NCI-H1105 (cell line): ENCODE results near the gene SHMT2.

ENCODE experiments used
- DNase-seq: peaks from one replicate; lab custom pipeline; 2025; lab: John Stamatoyannopoulos, UW

The SHMT2 gene

DNA sequence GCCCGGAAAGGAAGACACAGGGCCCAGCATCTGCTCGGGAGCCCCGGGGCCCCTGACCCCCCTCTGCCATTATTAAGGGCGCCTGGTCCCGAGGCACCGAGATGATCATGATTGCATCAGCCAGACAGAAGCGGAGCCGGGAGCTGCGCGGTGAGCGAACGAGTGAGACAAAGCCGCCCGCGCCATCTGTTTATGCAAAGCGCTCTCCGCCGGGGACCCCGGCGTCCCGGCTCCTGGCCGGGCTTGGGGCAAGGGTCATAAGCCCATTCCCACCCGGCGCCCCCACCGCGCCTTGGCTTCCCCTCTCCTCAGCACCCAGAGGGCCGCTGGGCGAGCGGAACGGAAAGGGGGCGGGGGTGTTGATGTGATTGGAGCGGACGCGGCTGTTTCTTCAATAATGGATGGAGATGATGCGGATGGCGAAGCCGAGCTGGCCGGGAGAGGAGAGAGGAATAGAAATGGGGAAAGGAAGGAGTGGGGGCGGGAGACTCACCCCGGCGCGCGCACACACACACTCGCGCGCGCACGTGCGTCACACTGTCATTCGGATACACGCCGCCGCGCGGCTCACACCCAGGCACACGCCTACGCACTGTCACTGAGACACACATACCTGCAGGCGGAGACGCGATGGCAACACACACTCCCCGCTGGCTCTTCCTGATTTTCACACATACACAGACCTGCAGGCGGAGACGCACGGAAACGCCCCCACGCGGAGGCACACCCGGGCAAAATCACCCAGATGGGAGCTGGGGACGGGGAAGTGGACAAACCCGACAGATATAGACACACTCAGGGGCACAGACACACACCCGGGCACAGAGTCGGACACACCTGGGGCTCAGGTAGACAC is 10.8 kb downstream of the SHMT2 start:
- DNase-seq: peak; percentile 40

- no peak for DNase-seq
Observed at GRCh38 chr12:57240926-57241401, 11.5 kb downstream of the SHMT2 start.

DNA sequence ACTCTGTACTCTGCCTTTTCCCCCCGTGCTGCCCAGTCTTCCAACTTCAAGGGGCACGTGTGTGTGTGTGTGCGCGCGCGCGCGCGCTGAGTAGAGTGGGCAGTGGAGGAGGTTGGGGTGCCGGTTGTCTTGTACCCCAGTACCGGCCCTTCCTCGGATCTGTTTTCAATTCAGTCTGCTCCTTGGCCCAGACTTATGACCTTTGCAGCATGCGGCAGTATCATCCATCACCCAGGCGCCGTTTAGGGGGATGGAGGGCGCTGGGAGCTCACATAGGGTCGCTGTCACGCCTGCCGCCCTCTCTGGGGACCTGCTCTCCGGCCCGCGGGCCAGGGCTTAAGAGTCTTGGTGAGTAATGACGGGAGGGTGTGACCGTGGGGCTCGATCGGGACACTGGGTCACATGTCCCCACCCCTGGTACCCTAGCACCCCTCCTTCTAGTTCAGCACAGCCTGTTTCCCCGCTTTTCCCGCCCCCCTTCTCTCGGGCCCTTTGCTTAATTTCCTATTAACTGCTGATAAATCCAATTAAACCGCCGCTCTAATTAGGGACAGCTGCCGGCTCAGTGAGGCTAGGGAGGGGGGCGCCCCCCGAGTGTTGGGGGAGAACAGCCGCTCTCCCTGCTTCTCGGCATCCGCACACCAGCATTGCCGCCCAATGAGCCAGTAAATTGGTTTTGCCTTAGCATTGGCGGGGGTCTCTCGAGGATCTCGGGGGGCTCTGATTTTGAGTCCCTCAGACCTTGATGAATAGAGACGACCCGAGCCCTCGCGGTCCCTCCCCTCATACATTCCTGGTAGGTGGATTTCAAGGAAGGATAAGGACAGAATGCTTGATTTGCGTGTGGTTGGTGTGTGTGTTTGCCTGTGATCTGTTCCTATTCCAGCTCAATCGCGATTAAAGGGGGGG is 12.1 kb downstream of the SHMT2 start:
- no peak for DNase-seq

DNA sequence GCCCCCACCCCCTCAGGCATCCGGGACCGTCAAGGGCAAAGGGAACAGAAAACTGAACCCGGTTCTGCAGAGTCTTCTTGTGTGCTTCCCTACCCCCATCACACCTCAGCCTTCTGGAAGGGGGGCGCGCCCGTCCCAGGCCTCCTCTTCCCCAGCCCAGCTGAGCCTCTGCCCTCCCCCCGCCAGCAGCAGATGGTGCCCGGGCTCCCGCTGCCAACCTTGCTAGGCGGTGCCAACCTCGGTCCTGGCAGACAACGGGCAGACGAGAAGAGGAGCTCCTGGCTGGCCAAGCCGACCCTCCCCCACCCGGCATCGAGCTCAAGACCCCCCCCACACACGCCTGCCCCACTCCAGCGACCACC is 12.8 kb downstream of the SHMT2 start:
- peak; percentile 35 for DNase-seq

DNA sequence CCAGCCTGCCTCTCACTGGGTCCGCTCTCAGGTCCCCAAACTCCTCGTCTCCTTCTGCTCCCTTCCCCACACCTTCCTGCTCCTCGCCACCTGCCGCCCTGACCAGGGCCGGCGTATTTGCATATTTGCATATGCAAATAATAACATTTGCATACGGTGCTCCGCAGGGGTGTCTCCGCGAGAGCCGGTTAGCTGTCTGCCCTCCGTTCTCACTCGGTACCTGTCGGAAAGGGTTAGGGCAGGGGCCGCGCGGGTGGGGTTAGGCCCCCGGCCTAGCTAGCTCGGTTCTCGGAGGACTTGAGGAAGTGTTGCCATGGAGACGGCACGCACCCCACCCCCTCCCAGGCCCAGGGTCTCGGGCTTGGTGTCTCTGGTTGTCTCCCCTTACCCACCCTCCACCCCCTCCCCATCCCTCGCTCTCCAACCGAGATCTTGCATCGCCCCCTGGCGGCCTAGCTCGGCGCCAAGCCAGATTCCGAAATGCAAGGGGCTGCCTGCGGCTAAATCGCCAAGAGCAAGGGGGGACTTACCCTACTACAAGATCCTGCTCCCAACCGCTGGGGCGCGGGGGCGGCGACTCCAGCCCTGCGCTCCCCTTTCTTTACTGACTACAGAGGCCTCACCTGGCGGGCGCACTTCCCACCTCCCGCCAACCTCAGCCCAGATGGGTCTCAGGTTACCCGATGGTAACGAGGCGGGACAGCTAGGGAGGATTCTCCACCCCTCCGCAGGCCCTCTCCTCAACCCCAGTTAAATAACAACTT is 13.4 kb downstream of the SHMT2 start:
- peak; percentile 60 for DNase-seq

DNA sequence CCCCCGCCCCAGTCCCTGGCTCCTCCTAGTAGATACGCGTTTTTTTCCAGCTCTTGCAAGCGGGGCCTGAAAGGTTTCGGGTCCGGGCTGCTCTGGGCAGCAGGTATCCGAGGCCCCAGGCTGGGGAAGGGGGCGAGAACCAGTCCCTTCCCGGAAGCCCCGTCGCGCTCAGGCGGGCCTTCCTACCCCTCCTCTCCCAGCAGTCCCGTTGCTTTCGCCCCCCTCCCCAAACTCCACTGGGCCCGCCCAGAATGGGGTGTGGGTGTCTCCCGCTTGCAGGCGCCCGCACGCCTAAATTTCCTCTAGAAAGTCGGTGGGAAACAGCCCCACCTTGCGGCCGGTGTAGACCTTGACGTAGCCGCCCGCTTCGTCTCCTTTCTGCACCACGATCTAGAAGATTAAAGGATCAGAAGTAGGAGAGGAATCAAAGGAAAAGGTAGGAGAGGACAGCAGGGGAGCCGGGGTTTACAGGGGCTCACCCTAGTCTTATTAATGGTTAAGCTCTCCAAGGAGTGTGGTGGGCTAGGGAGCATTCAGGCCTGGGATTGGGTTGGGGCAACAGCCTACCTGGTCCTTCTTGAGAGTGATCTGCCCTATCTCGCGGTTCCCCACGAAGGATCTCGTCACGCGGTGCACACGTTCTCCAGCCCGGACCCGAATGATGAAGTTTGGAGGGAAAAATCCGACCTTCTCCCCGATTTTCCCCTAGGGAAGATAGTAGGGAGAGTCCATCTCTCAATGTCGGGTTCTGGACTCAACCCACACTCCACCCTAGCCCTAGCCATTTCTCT is 14.2 kb downstream of the SHMT2 start:
- DNase-seq: peak; percentile 52

- no peak for DNase-seq
Observed at GRCh38 chr12:57244312-57244696, 14.8 kb downstream of the SHMT2 start.

DNA sequence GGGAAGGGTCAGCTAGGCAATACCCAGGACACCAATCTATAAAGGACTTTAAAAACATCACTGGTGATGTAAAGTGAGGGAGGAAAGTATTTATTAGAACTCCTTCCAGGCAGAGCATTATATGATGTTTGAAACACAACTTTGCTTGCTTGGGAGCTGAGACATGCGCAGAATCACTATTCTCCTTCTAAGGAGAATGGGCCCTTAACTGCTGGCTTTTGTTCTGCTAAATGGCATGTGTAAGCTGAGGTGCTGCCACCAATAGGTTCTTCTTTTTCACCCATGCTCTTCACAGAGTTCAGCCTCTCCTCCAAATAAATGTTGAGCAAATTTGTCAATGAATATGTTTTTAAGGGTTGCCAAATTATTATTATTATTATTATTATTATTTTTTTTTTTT is 17.5 kb downstream of the SHMT2 start:
- no peak for DNase-seq

DNA sequence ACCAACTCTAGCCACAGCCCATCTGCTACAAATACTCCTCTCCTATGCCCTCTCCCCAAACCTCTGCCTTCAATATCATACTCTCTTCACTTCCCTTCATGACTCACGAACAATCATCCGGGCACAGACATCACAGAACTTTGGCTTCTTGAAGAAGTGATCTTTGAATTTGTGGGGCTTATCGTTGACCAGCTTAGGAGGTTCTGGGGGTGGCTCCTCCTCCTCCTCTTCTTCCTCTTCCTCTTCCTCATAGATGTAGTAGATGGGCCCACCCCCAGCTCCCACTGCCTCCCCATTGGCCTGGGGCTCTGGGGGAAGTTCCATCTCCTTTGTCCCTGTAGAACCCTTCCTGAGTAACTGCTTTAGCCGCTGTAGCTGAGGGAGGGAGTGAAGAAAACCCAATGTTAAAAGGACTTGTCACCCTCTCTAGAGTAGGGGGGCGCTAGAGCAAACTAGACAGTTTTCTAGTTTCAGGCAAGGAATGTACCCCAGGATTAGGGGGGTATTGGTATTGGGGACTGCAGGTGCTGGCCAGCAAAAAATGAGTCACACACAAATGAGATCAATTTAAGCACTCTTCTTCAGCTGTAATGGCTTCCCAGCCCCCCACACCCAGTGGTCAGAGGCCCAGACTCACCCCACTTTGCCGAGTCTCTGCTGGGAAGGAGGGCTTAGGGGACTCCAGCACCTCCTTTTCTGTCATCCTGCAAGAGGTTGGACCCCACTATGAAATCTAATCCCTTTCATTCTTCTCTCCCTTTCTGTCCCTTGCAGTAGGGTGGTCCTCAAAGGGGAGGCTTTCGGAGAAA is 19.6 kb downstream of the SHMT2 start:
- DNase-seq: no peak

DNA sequence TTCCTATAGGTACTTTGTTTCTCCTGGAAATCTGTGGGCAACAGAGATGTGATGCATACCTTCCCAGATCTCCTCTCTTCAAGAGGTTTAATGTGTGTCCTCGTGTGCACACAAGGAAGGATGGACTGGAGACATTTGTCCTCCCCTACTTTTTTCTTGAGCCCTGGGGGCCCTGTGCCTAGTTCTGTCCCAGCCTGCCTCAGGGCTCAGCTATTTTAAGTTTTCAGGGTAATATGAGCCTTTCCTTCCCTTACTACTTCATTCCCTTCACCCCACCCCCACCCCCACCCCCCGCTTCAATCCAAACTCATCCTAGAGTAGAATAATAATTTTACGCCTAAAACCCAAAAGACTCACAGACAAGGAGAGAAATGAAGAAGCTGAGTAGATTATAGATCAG is 21.0 kb downstream of the SHMT2 start:
- DNase-seq: no peak

GRCh38 chr12:57250956-57251355 is 21.4 kb downstream of the SHMT2 start, which contains the start of gene STAC3:
TSS of gene STAC3 (minus strand) at chr12:57251187. CDS start at chr12:57249636, 1,551 bp downstream.
- no peak for DNase-seq

DNA sequence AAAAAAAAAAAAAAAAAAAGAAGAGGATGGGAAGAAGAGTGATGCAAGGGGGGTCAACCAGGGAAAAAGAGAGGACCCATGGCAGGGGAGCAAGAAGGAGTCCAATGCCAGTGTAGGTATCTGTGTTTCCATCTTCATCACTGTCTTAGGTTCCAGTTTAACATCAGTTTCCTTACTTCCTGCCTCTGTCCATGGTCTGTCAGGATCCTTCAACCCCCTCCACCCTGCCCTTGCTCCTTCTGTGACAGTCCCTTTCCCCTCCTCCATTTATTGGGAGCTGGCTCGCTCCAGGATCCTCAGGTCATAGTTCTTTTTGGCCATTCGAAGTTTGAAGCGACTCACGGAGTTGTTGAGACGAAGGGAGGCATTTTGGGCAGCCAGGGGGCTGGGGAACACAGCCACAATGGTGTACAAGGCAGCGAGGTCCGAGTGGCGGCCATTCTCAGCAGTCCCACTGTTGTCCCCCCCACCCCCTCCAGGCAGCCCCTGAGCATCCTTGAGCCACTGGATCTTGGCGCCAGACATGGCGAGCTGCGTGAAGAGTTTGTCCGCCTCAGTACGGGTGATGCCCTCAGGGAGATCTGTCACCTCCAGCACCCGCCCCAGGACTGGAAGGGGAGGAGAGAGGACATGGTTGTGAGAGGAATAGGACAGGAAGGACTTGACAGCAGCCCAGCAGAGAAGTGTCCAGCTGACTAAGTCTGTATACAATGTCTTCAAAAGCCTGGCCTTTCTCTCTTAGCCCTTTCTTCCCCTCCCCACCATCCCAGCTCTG is 25.2 kb downstream of the SHMT2 start:
- DNase-seq: no peak

DNA sequence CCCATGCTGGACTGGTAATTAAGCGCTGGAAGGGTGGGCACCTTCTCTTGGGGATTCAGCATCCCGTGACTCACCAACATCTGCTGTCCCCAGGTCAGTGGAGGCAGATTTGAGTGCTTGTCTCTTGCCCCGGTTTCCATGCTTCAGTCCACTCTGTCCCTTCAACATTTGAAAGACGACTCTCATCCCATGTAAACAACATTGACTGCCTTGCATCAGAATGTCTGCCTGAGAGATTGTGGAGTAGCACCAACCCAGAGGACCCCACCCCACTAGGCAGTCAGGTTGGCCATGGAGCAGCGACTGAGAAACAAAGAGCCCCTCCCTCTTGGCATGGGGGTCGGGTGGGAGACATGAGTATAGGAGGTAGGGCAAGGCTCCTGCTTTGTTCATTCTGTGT is 26.4 kb downstream of the SHMT2 start:
- DNase-seq: no peak

DNA sequence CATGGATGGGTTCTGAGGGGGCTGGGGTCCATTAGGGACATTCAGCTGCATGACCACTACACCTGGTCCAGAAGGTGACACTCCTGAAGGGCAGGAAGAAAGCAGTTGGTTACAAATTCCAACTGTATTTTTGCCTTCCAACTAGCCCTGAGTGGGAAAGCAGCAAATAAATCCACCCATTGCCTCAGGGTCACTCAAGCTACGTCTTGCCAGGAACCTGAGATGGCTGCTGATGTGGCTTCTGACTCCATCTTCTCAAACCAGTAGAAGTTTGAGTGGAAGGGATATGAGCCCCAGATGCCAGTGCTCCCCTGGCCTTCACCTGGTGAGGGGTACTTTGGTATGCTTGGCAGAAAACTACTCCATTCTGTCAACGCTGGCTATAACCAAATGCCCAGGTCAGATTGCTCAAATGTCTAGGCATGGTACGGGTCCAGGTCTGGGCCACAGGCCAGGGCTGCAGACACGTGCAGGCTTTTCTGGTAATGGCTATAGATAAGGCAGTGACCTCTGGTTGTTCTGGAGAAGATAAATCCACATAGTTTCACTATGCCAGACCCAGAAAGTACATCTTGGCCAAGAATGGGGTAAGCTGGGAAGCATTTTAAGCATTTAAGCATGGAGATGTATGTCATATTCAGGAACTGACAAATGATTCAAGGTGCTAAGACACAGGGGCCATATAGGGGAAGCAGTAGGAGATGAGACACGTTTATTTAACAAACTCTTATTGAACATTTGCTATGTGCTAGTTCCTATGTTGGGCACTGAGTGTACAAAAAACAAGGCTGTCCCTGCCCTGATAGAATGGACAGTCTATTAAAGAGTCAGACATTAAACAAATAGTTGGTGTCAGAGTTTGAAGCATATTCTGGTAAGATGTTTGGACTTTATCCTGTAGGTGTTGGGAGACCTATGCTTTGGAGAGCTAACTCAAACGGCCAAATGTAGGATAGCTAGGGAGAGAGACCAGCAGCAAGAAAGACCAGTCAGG is 29.8 kb downstream of the SHMT2 start:
- DNase-seq: no peak

DNA sequence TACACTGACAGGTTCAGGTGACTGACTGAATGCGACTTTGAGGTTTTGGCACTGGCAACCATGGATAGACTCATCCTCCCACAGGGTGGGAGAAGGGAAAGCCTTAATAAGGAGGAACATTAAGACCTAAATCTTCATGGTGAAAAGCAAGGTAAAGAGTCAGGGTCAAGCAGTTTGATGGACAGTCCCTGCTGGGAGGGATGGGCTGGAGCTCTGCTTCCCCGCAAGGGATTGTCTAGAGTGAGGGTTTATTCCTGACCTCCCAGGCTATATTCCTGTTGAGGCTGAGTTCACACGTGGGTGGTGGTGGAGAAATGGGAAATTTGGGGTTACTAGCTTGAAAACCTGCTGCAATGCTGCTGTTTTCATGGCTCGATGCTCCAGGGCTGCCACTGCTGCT is 30.9 kb downstream of the SHMT2 start:
- DNase-seq: no peak

- peak; percentile 70 for DNase-seq
Observed at GRCh38 chr12:57261428-57261865, 31.9 kb downstream of the SHMT2 start.

GRCh38 chr12:57262126-57262822 is 32.8 kb downstream of the SHMT2 start:
- DNase-seq: no peak

DNA sequence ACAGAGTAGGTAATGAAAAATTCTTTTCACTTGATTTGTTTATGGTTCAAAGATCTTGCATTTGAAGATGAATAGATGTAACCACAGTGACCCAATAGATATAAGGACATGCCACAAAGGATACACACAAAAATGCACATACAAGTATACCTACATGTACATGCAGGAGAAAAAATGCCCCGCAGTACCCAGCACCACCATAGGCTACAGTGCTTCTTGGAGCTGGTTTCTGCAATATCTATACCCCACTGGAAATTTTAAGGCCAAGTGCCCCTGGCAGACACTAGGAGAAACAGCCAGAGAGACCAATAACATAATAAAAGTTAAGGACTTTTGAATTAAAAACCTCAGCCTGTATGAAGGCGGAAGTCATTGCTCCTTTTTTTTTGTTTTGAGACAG is 33.6 kb downstream of the SHMT2 start:
- DNase-seq: no peak
